HG02759 (cell line): ENCODE measurements around the gene TTC23.
"Not testable (repeated sequence)": the region's sequence is repeated elsewhere in the genome, so short reads cannot be mapped to it uniquely, and the experiment has no call there.

ENCODE experiments used
- ATAC-seq: cut with Tn5 transposase; IDR thresholded peaks from one replicate; pipeline ENCODE4 v1.9.1; 2021; ENCODE audit warnings: mild to moderate bottlenecking, moderate library complexity; ENCODE audit not compliant: unreplicated experiment

The TTC23 gene

DNA sequence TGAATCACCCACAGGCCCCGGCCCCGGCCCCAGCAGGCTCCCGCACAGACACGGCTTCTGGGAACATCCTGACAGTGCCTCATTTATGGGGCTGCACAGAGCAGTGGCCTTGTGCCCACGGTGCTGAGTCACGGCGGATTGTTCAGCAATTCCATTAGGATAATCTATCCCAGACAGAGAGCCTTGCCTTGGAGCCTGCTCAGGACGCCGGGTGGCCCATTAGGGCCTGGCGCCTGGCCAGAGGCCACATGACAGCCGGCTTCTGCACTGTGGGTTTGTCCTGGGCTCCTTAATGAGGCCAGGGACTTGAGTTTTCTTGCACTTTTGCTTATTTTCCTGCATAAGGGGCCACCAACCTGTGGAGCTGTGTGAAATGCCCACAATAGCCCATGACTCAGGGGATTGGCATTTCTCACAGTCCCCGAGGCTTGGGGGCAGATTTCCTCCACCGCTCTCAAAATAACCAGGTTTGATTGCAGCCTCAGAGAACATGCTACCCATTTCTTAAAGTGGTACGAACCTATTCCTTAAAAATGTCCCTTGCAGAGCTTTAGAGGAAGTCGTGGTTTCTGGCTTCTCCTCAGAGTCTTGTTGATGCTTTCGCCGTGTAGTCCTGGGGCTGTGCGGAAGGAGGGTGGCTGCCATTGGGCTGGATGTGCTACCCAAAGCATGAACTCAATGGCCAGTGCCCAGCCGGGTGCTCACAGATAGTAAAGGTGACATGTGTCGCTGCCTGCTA is 125.5 kb downstream of the TTC23 start:
- ATAC-seq = no peak

DNA sequence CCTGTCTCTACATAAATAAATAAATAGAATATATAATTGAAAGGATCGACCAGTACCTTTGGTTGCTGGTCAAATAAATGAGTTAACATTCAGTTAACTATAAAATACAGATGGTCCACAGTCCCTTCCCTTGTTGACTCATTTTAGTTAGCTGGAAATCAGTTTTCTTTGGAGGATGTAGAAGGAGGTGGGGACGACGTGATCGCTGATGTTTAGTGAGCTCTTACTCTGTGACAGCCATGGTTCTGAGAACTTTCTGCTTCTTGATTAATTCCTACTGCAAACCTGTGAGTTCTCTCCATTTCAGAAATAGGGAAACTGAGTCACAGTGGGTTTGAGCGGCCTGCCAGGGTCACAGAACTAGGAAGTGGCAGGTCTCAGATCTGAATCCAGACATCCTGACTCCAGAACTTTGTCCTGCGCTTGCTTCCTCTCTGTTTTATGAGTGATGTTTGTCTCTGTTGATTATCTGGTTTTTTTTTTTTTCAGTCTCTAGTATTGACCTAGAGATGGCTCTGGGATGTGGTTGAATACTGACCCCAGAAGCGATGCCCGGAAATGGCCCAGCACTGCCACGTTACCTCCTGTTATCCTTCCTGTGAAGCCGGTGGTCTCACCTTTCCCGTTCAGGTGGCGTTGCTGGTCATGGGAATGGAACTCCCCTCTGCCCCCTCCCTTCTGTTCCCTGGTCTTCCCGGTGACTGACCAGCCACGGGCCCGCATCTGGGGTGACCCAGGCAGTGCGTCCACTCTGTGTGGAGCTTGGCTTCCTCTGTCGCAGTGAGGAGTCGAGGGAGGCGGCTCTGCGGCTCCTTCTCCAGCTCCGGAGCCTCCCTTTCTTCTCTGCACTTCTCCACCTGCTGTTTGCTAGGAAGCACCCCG is 126.3 kb downstream of the TTC23 start:
- no peak for ATAC-seq

DNA sequence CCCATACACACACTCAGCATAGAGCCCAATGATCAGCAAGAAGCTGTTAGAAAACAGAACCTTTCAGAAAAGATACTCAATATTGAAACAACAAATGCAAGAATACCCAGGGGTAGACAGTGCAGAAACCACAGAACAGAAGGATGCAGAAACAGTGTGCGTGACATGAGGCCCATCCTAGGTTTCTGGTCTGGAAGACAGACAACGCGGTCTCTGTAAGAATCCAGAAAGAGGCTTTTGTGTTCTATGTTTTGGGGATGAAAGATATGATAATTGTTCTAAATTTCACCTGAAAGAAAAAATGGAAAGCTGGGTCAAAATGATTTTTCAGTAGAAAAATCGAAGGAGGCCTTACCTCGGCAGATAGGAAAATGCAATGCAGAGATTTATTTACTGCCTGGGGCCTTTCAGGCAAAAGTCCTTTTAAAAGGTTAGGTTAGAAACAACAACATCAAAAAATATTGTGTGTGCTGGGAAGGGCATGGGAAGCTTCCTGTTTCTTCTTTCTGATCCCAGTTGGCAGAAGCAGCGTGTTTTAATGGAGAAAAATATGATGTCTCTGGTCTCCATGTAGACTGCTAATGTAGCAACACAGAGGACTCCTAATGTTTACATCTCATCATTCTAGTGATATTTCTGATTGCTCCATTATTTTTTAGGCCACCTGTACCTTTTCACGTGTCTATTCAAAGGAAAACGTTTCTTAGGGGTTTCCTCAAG is 127.5 kb downstream of the TTC23 start:
- no peak for ATAC-seq

DNA sequence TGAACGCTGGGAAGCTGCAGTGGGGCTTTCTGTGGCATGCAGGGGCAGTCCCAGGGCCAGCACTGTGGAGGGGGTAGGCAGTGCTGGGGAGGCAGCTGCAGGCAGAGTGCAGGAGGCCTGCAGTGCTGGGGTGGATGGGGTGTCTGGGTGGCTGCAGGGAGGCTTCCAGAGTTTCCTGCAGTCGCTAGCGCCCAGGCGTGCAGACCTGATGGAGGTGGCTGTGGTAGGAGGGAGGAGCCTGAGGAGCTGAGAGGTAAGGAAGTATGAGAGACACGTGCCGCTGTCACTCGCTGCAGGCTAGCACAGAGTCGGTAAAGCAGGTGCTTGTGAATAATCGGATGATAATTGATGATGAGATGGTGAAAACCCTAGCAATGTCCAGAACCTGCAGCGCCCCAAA is 128.2 kb downstream of the TTC23 start:
- no peak for ATAC-seq

DNA sequence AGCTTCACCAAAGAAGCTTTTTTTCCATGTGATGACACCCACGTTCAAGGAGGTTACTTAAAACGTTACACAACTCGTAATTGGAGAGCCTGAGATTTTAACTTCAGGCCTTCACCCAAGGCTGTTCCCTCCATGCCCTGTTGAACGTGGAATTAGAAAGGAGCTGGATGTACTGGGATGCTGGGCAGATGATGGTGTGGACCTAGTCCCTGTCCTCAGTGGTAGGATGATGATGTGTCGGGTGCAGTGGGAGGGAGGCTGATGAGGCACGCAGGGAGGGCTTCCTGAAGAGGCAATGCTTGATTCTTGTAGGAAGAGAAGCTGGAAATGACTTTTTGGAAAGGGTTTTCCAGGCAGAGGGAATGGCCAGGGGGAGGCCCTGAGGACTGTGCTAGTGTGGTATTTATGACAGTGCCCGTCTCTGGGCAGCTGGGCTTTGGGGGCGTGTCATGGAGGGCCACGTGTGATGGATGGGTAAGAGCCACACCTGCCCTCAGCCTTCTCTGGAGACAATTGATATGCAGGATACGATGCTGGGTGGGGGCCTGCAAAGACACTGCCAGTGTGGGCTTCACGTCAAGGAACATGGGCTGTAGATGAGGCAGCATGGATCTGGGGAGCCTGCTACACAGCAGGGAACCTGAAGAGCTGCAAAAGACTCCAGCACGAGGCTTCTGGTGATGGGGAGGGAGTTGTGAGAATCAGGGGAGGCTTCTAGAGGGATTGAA is 129.2 kb downstream of the TTC23 start:
- ATAC-seq = no peak

DNA sequence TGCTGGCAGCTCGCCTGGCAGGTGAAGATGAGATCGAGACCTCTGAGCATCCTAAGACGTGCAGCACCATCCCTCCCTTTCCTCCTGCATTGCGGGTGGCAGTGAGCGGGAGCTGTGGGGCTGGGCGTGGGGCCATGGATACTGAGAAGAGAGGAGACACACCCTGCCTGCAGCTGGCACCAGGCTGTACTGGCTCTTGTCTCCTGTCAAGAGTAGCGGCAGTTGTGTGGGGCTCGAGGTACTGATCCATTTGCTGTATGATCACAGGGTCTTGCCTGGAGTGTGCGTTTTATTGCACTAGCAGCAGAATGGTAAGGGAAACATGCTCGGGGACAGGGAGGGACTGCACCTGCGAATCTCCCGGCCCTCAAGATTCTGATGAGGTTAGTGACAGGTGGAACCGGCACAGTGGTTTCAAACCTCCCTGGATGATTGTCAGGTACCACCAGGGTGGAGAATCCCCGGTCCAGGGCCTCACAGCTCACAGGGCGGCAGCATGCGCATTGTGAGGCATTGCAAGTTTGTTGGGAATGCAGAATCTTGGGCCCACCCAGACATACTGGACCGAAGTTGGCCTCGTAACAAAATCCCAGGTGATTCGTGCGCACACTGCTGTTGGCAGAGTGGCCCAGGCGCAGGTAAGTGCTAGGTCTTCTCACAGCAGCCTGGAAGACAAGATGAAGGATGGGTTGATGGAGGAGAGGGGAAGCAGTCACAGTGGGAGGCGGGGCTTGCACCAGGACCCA is 130.4 kb downstream of the TTC23 start:
- ATAC-seq = no peak

DNA sequence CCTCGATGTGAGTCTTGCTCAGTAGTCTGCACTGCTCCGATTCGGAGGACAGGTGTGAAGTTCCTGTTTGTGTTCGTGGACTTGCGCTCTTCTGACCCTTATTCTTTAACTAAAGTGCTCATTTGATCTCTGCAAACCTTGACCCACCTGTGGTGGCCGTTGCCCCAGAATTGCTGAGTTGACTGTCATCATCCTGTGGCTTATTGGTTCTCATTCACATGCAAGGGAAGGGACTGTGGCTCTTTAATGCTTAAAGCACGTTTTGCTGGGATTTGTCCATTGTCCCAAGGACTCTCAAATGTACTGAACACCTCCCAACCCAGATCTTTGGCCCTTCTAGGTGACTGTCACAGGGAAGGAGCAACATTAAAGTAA is 131.1 kb downstream of the TTC23 start:
- ATAC-seq = no peak

DNA sequence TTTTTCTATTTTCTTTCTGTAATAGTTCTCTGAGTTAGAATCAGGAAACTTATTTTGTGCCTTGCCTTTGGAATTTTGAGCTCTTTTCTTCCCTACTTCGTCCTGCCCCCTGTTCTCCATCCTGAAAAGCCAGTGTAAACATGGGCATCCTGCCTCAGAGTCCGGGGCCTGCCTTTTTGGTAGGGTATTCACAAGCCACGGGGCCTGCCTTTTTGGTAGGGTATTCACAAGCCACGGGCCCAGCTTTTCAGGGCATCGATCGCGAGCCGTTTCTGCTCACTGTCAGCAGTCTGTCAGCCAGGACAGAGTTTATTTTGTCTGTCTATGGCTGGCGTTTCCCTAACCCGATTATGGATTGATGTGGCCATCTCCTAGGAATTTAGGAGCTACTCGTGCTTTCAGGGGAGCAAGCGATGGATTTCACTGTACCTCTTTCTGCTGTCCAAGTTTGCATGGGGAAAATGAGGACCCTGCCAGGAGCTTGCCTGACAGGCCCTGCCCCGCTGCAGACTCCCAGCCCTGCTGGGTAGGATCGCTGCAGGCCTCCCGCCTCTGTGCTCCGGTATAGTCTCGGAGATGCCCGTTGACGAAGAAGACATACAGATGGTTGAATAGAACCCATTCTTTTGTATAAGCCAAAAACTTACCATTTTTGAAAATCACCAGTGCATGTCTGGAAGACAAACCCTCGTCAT is 131.7 kb downstream of the TTC23 start:
- ATAC-seq = no peak

DNA sequence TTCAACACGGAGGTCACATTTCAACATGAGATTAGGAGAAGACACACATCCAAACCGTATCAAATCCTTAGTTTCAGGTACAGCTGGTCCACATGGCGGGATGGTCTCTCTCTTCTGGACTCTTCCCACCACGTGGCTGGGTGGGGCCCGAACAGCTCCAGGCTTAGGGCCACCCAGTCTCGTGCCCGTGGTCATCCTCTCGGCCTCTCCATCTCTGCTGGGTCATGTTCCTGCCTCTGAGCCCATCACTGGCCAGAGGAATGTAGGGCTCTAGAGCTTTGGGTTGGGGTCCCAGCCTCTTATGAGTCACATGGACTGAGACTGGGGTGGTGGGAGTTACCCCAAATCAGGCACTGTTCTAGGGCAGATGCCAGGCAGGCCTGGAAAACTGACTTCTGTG is 132.3 kb downstream of the TTC23 start:
- ATAC-seq = no peak

DNA sequence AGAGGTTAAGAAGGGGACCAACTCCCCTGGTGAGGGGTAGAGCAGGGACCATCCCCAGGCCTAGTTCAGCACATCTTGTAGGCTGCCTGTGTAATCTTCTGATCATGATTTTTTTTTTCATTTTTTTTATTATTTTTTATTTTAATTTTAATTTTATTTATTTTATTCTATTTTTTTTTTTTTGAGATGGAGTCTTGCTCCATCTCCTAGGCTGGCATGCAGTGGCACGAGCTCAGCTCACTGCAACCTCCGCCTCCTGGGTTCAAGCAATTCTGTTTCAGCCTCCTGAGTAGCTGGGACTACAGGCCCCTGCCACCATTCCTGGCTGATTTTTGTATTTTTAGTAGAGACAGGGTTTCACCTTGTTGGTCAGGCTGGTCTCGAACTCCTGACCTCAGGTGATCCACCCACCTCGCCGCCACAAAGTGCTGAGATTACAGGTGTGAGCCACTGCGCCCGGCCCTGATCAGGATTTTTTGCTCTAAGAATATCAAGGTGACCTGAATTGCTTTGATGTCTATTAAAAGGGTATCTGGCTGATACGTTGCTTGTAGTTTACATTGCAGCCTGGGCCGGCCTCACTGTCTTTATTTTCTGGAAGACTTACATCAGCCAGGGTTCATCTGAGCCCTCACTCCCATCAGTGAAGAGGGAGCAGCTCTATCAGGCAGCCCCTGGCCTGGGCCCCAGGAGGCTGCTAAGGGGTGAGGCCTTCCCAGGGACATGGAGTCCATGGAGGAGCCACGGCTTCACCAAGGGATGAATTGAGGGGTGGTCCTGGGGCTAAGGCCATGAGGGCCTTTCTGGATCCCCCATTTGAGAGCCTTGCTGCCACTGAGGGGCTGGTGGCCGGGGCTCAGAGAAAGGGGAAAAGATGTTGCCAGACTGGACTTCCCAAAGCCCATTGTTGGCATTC is 133.8 kb downstream of the TTC23 start:
- no peak for ATAC-seq

DNA sequence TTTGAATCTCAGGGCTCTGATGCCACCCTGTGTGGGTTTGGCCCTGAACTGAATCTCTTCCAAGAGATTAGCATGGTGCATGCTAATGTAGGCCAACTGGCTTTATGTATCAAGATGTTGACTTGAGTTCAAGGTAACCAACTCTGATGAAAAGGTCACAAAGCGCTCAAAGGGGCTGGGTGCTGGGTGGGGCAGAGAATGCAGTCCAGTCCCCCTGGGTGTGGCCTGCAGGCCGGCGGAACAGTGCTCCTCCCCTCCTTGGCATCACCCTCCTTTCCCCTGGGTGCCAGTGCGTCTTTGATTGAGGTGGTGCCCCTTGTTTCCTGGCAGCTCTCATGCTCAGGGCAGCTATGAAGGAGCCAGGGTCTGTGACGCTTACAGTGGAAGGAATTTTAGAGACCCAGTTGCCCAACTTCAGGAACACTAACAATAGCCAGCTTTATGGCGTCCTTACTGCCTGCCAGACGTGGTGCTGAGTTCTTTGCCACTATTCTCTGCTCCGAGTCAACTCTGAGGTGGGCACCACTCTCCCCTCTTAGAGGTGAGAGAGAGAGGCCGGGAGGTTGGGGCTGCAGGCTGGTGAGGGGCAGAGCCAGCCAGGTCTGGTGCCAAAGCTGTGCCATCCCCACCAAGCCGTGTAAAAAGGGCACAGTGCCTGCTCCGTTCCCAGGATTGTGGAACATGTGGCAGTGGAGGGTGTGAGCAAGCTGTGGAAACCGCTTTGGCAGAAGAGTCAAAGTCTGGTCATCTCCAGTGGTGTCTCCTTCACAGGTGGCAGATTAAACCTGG is 134.7 kb downstream of the TTC23 start:
- ATAC-seq = no peak

DNA sequence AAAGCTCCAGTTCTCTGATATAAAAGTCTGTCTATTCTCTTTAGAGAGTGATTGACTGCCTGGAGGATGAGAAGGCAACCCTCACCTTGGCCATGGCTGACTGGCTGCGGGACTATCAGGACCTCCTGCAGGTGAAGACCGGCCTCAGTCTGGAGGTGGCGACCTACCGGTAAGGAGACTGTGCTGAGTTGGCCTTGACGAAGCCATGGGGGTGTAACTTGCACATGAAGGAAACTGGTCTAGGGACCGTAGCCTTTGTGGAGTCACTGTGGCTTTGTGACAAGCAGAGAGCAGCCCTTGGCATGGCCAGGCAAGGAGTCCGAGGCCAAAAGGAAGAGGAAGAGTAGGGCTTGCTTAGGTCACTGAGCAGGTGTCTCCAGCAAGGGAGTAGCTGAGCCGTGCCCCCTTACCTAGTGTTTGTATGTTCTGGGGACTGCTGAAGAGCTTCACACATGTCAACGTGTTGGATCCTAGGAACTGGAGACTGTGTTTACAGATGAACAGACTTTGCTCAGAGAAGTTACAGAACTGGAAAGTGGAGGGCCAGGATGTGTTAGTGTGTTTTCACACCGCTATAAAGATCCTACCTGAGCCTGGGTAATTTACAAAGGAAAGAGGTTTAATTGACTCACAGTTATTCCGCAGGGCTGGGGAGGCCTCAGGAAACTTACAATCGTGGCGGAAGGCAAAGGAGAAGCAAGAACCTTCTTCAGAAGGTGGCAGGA is 135.7 kb downstream of the TTC23 start:
- no peak for ATAC-seq

DNA sequence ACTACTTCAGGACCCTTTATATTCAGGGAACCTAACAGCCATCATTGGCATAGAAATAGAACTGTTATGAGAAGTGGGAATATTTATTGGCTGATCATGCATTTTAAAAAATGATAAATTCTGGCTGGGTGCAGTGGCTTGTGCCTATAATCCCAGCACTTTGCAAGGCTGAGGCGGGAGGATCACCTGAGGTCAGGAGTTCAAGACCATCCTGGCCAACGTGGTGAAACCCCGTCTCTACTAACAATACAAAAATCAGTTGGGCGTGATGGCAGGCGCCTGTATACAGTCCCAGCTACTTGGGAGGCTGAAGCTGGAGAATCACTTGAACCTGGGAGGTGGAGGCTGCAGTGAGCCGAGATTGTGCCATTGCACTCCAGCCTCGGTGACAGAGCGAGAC is 137.7 kb downstream of the TTC23 start:
- not testable (repeated sequence) for ATAC-seq

DNA sequence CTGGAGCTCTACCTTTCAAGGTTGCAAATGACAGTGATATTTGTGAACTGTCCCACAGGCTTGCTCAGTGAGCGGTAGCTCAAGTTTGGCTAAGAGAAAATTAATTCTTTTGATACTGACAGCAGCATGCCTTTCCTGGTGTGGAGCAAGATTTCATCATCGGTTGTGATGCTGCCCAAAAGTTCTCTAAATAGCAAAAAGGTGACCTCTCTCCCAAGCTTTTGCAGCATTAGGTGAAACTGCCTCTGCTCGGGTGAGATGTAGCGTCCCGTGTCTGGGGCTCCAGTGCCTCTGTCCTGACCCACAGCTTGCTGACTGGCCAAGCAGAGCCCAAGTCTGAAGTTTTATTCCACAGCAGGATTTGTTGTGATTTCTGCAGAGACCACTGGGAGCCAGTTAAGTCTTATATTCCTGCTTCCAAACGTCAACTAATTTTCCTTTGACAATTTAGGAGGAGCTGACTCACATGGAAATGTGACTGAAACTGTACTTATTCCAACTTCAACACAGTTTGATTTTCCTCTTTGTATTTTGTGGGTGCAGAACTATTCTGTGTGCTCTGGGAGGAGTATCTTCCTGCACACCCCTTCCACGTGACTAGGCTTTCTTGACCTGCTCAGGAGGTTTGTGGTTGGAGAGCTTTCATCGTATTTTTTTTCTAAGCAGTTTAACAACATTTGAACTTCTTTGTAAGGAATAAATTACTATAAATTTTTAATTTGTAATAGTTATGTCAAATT is 138.6 kb downstream of the TTC23 start:
- ATAC-seq = no peak

DNA sequence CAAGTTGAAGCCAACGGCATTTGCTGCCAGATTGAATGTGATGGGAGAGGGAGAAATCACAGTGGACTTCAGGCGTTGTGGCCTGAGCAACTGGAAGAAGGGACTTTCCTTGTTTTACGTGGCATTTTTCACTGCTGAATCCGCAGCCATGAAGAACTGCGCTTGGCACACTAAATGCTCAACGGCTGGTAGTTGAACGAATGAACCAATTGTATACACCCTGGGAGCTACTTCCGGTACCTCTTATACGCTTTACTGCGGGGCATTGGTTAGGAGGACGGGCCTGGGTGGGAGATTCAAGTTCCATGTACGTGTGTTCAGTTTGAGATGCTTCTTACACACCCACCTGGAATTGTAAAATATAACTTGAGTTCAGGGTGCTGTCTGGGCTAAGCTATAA is 139.3 kb downstream of the TTC23 start:
- ATAC-seq = no peak

DNA sequence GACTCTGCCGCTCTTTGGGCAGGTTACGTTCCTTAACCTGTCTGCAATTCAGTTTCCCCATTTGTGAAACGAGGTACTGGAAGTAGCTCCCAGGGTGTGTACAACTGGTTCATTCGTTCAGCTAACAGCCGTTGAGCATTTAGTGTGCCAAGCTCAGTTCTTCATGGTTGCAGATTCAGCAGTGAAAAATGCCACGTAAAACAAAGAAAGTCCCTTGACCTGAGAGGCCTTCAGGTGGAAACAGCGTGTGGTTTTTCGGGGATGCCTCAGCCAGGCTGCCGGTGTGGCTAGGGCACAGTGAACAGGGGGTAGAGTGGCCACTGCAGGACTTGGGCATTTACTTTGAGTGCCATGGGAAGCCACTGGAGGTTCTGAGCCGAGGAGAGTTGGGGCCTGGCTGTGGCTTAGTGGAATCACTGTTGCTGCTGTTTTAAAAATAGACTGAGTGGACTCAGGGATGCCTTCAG is 139.8 kb downstream of the TTC23 start:
- no peak for ATAC-seq
